Activated CD4-positive, alpha-beta T cell treated with anti-CD3 and anti-CD28 coated beads, Interleukin-2, amount 50 U/mL, for 48 hours (primary cell): Measurements from ENCODE around the gene MAGI1.
"Not testable (repeated sequence)": the region's sequence is repeated elsewhere in the genome, so short reads cannot be mapped to it uniquely, and the experiment has no call there.

Source experiments
- DNase-seq, 2 experiments: peaks; one replicate each; pipeline ENCODE4 v3.0.0-alpha.2; 2020

The MAGI1 gene

GRCh38 chr3:65739901-65740541 is 298.7 kb downstream of the MAGI1 start:
- DNase-seq, result no peak

GRCh38 chr3:65734792-65735191 is 303.9 kb downstream of the MAGI1 start:
- no peak for DNase-seq

GRCh38 chr3:65734382-65734781 is 304.3 kb downstream of the MAGI1 start:
- DNase-seq, result no peak

GRCh38 chr3:65733459-65733858 is 305.3 kb downstream of the MAGI1 start:
- no peak for DNase-seq

- DNase-seq, result no peak
Observed at GRCh38 chr3:65732051-65732935, 306.4 kb downstream of the MAGI1 start.

- DNase-seq, result no peak
Observed at GRCh38 chr3:65730449-65730848, 308.3 kb downstream of the MAGI1 start.

- DNase-seq, result no peak
Observed at GRCh38 chr3:65729973-65730372, 308.7 kb downstream of the MAGI1 start.

- no peak for DNase-seq
Observed at GRCh38 chr3:65729555-65729954, 309.2 kb downstream of the MAGI1 start.

- no peak for DNase-seq
Observed at GRCh38 chr3:65728138-65728537, 310.6 kb downstream of the MAGI1 start.

- no peak for DNase-seq
Observed at GRCh38 chr3:65723985-65724384, 314.7 kb downstream of the MAGI1 start.

GRCh38 chr3:65723011-65723410 is 315.7 kb downstream of the MAGI1 start:
- DNase-seq, result no peak

GRCh38 chr3:65720989-65721737 is 317.6 kb downstream of the MAGI1 start:
- DNase-seq, result no peak

- DNase-seq, result not testable (repeated sequence)
Observed at GRCh38 chr3:65719639-65720038, 319.1 kb downstream of the MAGI1 start.

- no peak for DNase-seq
Observed at GRCh38 chr3:65717676-65718346, 320.9 kb downstream of the MAGI1 start.

GRCh38 chr3:65716071-65716751 is 322.5 kb downstream of the MAGI1 start:
- DNase-seq, result no peak

- no peak for DNase-seq
Observed at GRCh38 chr3:65714134-65714533, 324.6 kb downstream of the MAGI1 start.

- no peak for DNase-seq
Observed at GRCh38 chr3:65713016-65713415, 325.7 kb downstream of the MAGI1 start.

GRCh38 chr3:65712140-65712539 is 326.6 kb downstream of the MAGI1 start:
- no peak for DNase-seq

- no peak for DNase-seq
Observed at GRCh38 chr3:65706776-65707568, 331.7 kb downstream of the MAGI1 start.

- DNase-seq, result no peak
Observed at GRCh38 chr3:65706301-65706700, 332.4 kb downstream of the MAGI1 start.

- no peak for DNase-seq
Observed at GRCh38 chr3:65703820-65704219, 334.9 kb downstream of the MAGI1 start.

GRCh38 chr3:65703026-65703425 is 335.7 kb downstream of the MAGI1 start:
- DNase-seq, result no peak
